ENCODE measurements around the gene USH1C.

DNA sequence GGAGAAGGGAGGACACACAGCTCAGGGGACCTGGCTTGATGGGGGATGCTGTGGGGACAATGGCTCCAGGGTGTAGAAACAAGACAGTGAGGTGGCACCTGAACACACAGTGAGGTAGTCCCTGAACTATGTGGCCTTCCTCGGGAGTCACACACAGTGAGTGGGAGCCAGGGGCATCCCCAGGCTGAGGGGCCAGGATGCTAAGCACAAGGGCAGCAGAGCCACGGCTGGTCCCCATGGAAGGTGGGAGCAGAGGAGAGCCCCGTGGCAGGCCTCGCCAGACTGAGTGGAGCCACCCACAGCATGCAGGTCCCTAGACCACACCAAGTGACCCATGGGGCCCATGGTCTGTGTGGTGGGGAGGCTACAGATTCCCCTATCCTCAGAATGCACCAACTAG lies 41.6 kb downstream of the USH1C start:
- TF ChIP-seq, protein P1, sequence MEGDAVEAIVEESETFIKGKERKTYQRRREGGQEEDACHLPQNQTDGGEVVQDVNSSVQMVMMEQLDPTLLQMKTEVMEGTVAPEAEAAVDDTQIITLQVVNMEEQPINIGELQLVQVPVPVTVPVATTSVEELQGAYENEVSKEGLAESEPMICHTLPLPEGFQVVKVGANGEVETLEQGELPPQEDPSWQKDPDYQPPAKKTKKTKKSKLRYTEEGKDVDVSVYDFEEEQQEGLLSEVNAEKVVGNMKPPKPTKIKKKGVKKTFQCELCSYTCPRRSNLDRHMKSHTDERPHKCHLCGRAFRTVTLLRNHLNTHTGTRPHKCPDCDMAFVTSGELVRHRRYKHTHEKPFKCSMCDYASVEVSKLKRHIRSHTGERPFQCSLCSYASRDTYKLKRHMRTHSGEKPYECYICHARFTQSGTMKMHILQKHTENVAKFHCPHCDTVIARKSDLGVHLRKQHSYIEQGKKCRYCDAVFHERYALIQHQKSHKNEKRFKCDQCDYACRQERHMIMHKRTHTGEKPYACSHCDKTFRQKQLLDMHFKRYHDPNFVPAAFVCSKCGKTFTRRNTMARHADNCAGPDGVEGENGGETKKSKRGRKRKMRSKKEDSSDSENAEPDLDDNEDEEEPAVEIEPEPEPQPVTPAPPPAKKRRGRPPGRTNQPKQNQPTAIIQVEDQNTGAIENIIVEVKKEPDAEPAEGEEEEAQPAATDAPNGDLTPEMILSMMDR (IDR thresholded peaks at IDR 0.05 in 2 of 3, conservative IDR thresholded peaks at IDR 0.05 in 1 of 3; ENCODE audit: insufficient read depth in 2 of 3, low read depth in 1 of 3, low read length in 3 of 3): no peak
- no peak for TF ChIP-seq ZNF232 (CRISPR knock-in tag; IDR thresholded peaks at IDR 0.05)
- no peak for TF ChIP-seq STAT5B (CRISPR knock-in tag; IDR thresholded peaks at IDR 0.05)
- no peak for TF ChIP-seq CREB1 (IDR thresholded peaks at IDR 0.05)
- TF ChIP-seq CREB1 (CRISPR knock-in tag; IDR thresholded peaks at IDR 0.05): no peak
- TF ChIP-seq, protein P2, sequence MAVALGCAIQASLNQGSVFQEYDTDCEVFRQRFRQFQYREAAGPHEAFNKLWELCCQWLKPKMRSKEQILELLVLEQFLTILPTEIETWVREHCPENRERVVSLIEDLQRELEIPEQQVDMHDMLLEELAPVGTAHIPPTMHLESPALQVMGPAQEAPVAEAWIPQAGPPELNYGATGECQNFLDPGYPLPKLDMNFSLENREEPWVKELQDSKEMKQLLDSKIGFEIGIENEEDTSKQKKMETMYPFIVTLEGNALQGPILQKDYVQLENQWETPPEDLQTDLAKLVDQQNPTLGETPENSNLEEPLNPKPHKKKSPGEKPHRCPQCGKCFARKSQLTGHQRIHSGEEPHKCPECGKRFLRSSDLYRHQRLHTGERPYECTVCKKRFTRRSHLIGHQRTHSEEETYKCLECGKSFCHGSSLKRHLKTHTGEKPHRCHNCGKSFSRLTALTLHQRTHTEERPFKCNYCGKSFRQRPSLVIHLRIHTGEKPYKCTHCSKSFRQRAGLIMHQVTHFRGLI (CRISPR knock-in tag; IDR thresholded peaks at IDR 0.05): no peak
- TF ChIP-seq CBFB (CRISPR knock-in tag; IDR thresholded peaks at IDR 0.05): no peak
- TF ChIP-seq KLF10 (CRISPR knock-in tag; IDR thresholded peaks at IDR 0.05): no peak
- TF ChIP-seq, protein P3, sequence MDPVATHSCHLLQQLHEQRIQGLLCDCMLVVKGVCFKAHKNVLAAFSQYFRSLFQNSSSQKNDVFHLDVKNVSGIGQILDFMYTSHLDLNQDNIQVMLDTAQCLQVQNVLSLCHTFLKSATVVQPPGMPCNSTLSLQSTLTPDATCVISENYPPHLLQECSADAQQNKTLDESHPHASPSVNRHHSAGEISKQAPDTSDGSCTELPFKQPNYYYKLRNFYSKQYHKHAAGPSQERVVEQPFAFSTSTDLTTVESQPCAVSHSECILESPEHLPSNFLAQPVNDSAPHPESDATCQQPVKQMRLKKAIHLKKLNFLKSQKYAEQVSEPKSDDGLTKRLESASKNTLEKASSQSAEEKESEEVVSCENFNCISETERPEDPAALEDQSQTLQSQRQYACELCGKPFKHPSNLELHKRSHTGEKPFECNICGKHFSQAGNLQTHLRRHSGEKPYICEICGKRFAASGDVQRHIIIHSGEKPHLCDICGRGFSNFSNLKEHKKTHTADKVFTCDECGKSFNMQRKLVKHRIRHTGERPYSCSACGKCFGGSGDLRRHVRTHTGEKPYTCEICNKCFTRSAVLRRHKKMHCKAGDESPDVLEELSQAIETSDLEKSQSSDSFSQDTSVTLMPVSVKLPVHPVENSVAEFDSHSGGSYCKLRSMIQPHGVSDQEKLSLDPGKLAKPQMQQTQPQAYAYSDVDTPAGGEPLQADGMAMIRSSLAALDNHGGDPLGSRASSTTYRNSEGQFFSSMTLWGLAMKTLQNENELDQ (CRISPR knock-in tag; IDR thresholded peaks at IDR 0.05; ENCODE audit: borderline replicate concordance): no peak
- TF ChIP-seq, protein P4, sequence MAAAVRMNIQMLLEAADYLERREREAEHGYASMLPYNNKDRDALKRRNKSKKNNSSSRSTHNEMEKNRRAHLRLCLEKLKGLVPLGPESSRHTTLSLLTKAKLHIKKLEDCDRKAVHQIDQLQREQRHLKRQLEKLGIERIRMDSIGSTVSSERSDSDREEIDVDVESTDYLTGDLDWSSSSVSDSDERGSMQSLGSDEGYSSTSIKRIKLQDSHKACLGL (CRISPR knock-in tag; IDR thresholded peaks at IDR 0.05; ENCODE audit: borderline replicate concordance, poor library complexity, severe bottlenecking): no peak
- TF ChIP-seq, protein P5, sequence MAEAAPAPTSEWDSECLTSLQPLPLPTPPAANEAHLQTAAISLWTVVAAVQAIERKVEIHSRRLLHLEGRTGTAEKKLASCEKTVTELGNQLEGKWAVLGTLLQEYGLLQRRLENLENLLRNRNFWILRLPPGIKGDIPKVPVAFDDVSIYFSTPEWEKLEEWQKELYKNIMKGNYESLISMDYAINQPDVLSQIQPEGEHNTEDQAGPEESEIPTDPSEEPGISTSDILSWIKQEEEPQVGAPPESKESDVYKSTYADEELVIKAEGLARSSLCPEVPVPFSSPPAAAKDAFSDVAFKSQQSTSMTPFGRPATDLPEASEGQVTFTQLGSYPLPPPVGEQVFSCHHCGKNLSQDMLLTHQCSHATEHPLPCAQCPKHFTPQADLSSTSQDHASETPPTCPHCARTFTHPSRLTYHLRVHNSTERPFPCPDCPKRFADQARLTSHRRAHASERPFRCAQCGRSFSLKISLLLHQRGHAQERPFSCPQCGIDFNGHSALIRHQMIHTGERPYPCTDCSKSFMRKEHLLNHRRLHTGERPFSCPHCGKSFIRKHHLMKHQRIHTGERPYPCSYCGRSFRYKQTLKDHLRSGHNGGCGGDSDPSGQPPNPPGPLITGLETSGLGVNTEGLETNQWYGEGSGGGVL (CRISPR knock-in tag; IDR thresholded peaks at IDR 0.05): no peak
- TF ChIP-seq PHF8 (IDR thresholded peaks at IDR 0.05; ENCODE audit: borderline replicate concordance, low read length): no peak
- no peak for TF ChIP-seq NFXL1 (CRISPR knock-in tag; IDR thresholded peaks at IDR 0.05)
- TF ChIP-seq BHLHE40 (IDR thresholded peaks at IDR 0.05; ENCODE audit: low read length): no peak
- TF ChIP-seq, protein P6, sequence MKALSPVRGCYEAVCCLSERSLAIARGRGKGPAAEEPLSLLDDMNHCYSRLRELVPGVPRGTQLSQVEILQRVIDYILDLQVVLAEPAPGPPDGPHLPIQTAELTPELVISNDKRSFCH (CRISPR knock-in tag; IDR thresholded peaks at IDR 0.05): no peak
- TF ChIP-seq, protein P6 (tag; IDR thresholded peaks at IDR 0.05): no peak
